Psoas muscle (tissue), 8 donors: ENCODE results near the gene AP2B1. TPM values are rescaled to one million over a fixed set of nuclear protein-coding genes. Genes with fewer than 3 reads are reported as not detected.
A peak's percentile ranks its signal among the peaks of the same experiment; 100 is the strongest.

Experiments used
- ATAC-seq, 4 donors: fragments of 200-7000 bp; cut with Tn5 transposase; one replicate each; pipeline ENCODE4 v1.9.1; 2020; ENCODE audit warnings: moderate library complexity in 3 of 4, mild to moderate bottlenecking in 2 of 4
- DNase-seq, 2 donors: peaks; one replicate each; pipeline ENCODE4 v3.0.0-alpha.2; 2020
- H3K27ac ChIP-seq: fragments of 200-600 bp; one replicate; pipeline ENCODE4 v1.8.0; 2022
- H3K27me3 ChIP-seq, 3 donors: fragments of 200-600 bp in 1 of 3; one replicate each; pipeline versions ENCODE4 v1.6.1 to v1.8.0; 2013 to 2022; ENCODE audit warnings: low read length in 2 of 3, mild to moderate bottlenecking in 2 of 3, moderate library complexity in 1 of 3; ENCODE audit not compliant: insufficient read depth in 3 of 3
- H3K36me3 ChIP-seq, 2 donors: fragments of 200-600 bp in 1 of 2; one replicate each; pipeline versions ENCODE4 v1.6.1 to v1.8.0; 2013 to 2022; ENCODE audit warnings: low read depth in 1 of 2, mild to moderate bottlenecking in 1 of 2, moderate library complexity in 1 of 2; ENCODE audit not compliant: insufficient read depth in 1 of 2
- H3K4me1 ChIP-seq: fragments of 200-600 bp; one replicate; pipeline ENCODE4 v1.8.0; 2022
- H3K4me3 ChIP-seq: fragments of 200-600 bp; one replicate; pipeline ENCODE4 v1.8.0; 2022; ENCODE audit warnings: mild to moderate bottlenecking
- H3K9me3 ChIP-seq: fragments of 200-600 bp; one replicate; pipeline ENCODE4 v1.8.0; 2022
- WGBS, 3 donors: extraction: QIAGEN DNeasy Blood & Tissue Kit; methylation state at CpG; one replicate each; pipeline versions ENCODE4 v1.1.6 to v1.1.7; 2013; 5-methylcytosine and 5-hydroxymethylcytosine counted together
- intact Hi-C, 2 donors: fragments of 100-400 bp; cut with DNase I; formaldehyde crosslinking; loops; one replicate each; pipeline versions ENCODE4 v1.11.0 to v1.14.2; 2022
- polyA plus RNA-seq, 3 donors: library from polyadenylated mRNA; stranded (reverse); fragments of 200-250 nt; gene quantifications; one replicate each; pipeline ENCODE4 v1.2.3, GENCODE V29; 2013
- total RNA-seq, 4 donors: library from RNA; stranded (reverse); fragmentation: NEBNext Ultra II Directional in 2 of 4; extraction: Animal tissue kit (Norgen Biotek cat#: 25700) in 2 of 4; gene quantifications; one replicate each; pipeline versions ENCODE4 v1.2.1 to v1.2.4, GENCODE V29; 2021 to 2023
- TF ChIP-seq, protein P1 (sequence below): fragments of 200-600 bp; IDR thresholded peaks from one replicate; pipeline ENCODE4 v1.8.0; 2022; ENCODE audit warnings: antibody characterized with exemption
- donor health status: healthy with polysubstance abuse.
- donor health status: DM: no; HTN: no; CAD: no; lungs with moderate emphysema.
- donor health status: Bipolar disorder and iron deficiency.
- donor health status: healthy.
- donor health status: DM: yes; HTN: yes; CAD: no.
- donor health status: DM: no; HTN: no; CAD: no.
- donor health status: DM: no; HTN: no; CAD: no.
- donor health status: DM: yes; HTN: yes; CAD: no.

Gene AP2B1
- total and polyA plus RNA-seq, 7 donors = 20.0 to 92.4 (median 63.2) TPM

DNA sequence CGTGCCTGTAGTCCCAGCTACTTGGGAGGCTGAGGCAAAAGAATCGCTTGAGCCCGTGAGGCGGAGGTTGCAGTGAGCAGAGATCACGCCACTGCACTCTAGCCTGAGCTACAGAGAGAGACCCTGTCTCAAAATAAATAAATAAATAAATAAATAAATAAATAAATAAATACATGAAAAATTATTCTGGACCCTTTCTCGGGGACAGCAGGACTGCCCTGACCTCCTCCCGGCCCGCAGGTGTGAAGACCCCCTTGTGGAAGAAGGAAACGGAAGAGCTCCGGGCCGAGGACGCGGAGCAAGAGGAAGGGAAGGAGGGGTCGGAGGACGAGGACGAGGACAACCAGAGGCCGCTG, 176.6 kb downstream of the AP2B1 start:
- intact Hi-C loops = loop anchor here in 1 of 2 donors (1.0 kb wide), 2 partner anchors 41 to 46 kb away; partner anchors contain the start of gene TAF15
- H3K27me3 ChIP-seq = no peaks in the 10 kb centered on the region
- no peaks in the 10 kb centered on the region for H3K36me3 ChIP-seq
- H3K27ac ChIP-seq = no peak overlapping the region
- H3K4me3 ChIP-seq = peak overlapping the region; percentile 73
- no peaks in the 10 kb centered on the region for H3K9me3 ChIP-seq
- DNase-seq (no peak), ATAC-seq (peak in 1 of 4 donors; percentile 4)
- 35 to 39% (median 36%) methylated on average over 16 to 17 of the region's 17 CpGs for WGBS, 3 donors
- peaks cover 6% of the 10 kb centered on the region for H3K4me1 ChIP-seq
- TF ChIP-seq, protein P1, sequence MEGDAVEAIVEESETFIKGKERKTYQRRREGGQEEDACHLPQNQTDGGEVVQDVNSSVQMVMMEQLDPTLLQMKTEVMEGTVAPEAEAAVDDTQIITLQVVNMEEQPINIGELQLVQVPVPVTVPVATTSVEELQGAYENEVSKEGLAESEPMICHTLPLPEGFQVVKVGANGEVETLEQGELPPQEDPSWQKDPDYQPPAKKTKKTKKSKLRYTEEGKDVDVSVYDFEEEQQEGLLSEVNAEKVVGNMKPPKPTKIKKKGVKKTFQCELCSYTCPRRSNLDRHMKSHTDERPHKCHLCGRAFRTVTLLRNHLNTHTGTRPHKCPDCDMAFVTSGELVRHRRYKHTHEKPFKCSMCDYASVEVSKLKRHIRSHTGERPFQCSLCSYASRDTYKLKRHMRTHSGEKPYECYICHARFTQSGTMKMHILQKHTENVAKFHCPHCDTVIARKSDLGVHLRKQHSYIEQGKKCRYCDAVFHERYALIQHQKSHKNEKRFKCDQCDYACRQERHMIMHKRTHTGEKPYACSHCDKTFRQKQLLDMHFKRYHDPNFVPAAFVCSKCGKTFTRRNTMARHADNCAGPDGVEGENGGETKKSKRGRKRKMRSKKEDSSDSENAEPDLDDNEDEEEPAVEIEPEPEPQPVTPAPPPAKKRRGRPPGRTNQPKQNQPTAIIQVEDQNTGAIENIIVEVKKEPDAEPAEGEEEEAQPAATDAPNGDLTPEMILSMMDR = no peak

DNA sequence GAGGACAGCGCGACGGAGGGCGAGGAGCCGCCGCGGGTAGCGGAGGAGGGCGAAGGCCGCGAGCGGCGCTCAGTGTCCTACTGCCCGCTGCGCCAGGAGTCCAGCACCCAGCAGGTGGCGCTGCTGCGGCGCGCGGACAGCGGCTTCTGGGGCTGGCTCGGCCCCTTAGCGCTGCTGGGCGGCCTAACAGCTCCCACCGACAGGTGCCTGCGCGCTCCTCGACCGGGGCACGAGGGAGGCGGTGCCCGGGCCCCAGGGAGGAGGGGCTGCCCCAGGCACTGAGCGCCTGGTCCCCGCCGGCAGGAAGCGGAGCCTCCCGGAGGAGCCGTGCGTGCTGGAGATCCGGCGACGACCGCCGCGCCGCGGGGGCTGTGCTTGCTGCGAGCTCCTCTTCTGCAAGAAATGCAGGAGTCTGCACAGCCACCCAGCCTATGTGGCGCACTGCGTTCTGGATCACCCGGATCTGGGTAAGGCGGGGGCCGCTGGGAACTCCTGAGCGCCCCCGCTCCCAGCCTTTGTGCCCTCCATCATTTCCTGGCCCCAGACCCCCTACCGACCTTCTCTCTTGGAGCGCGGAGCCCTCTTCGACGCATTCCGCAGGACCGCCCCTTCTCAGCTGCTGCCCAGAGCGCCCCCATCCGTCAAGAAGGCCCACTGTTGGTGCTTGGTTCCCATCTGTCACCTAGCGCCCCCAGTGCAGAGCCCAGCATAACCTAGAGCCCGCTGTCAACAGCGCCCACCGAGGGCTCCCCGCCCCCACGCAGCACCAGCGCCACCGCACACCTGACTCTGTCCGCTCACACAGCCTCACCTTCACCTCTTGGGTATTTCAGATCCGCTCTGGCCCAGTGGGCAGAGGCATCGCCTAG, 177.2 kb downstream of the AP2B1 start:
- peaks cover 6% of the 10 kb centered on the region for H3K4me1 ChIP-seq
- peak; percentile 95 to 98 (median 96) for ATAC-seq
- H3K27me3 ChIP-seq = no peaks in the 10 kb centered on the region
- 5 to 8% (median 5%) methylated on average over 62 to 75 of the region's 75 CpGs for WGBS, 3 donors
- peak overlapping the region; percentile 41 for H3K27ac ChIP-seq
- H3K9me3 ChIP-seq = no peaks in the 10 kb centered on the region
- TF ChIP-seq, protein P1 = peak; percentile 97
- H3K4me3 ChIP-seq = peak overlapping the region; percentile 73
- H3K36me3 ChIP-seq = no peaks in the 10 kb centered on the region
- intact Hi-C loops = loop anchor here in 1 of 2 donors (1.0 kb wide), 2 partner anchors 40 to 45 kb away; partner anchors contain the start of gene TAF15
- DNase-seq = peak; percentile 90 to 94

GRCh38 chr17:35765086-35765710, 178.1 kb downstream of the AP2B1 start:
- intact Hi-C loops = no loop called here
- H3K9me3 ChIP-seq = no peaks in the 10 kb centered on the region
- 59 to 68% (median 59%) methylated on average over 11 of the region's 11 CpGs for WGBS, 3 donors
- no peak for ATAC-seq
- no peaks in the 10 kb centered on the region for H3K27me3 ChIP-seq
- H3K27ac ChIP-seq = no peak overlapping the region
- H3K36me3 ChIP-seq = no peaks in the 10 kb centered on the region
- no peak for DNase-seq
- TF ChIP-seq, protein P1 = no peak
- no peak overlapping the region for H3K4me3 ChIP-seq
- H3K4me1 ChIP-seq = peaks cover 6% of the 10 kb centered on the region

- ATAC-seq = no peak
- intact Hi-C loops = loop anchor here in 1 of 2 donors (2.0 kb wide), 1 partner anchor 43 kb away; the partner anchor contains the start of gene TAF15
- 71 to 78% (median 72%) methylated on average over 8 of the region's 8 CpGs for WGBS, 3 donors
- DNase-seq = no peak
- Histone ChIP-seq H3K36me3 (no peaks in the 10 kb centered on the region), H3K4me3 (no peak overlapping the region), H3K4me1 (peaks cover 6% of the 10 kb centered on the region), H3K27ac (no peak overlapping the region), H3K27me3 (no peaks in the 10 kb centered on the region), H3K9me3 (no peaks in the 10 kb centered on the region)
- TF ChIP-seq, protein P1 = no peak
These were observed 178.8 kb downstream of the AP2B1 start for GRCh38 chr17:35765756-35766488.
